CD4-positive, alpha-beta memory T cell (primary cell): ENCODE measurements around the gene ALAS1. TPM values are rescaled to one million over a fixed set of nuclear protein-coding genes. Genes with fewer than 3 reads are reported as not detected.
A peak's percentile ranks its signal among the peaks of the same experiment; 100 is the strongest.

Experiments used
- CTCF ChIA-PET: fragments of 350-600 bp; sonication (Branson Sonifier 250); formaldehyde crosslinking; loops from one replicate; lab custom pipeline; 2021; ENCODE audit warnings: inconsistent platforms; ENCODE audit not compliant: partially characterized antibody; lab: Charles Lee
- POLR2A ChIA-PET: fragments of 350-600 bp; sonication (Branson Sonifier 250); formaldehyde crosslinking; loops from one replicate; lab custom pipeline; 2021; ENCODE audit not compliant: partially characterized antibody; lab: Charles Lee
- DNase-seq, 5 donors: peaks; one replicate each; pipeline versions ENCODE4 v3.0.0 to v3.0.0-alpha.2; 2020 to 2022; ENCODE audit warnings: mixed read lengths in 1 of 5
- H3K27ac ChIP-seq: one replicate; pipeline ENCODE4 v1.7.0; 2013; ENCODE audit warnings: low read depth, low read length
- H3K27me3 ChIP-seq: 2 replicates; pipeline ENCODE4 v1.7.0; 2013; ENCODE audit warnings: mild to moderate bottlenecking, low read length, moderate library complexity; ENCODE audit not compliant: insufficient read depth
- H3K36me3 ChIP-seq: 2 replicates; pipeline ENCODE4 v1.7.0; 2013; ENCODE audit warnings: mild to moderate bottlenecking, low read length, moderate library complexity; ENCODE audit not compliant: insufficient read depth
- H3K4me1 ChIP-seq: 2 replicates; pipeline ENCODE4 v1.7.0; 2013; ENCODE audit warnings: mild to moderate bottlenecking, low read length, moderate library complexity; ENCODE audit not compliant: insufficient read depth
- H3K4me3 ChIP-seq, 2 donors: one replicate each; pipeline ENCODE4 v1.7.0; 2013; ENCODE audit warnings: low read length in 2 of 2, mild to moderate bottlenecking in 1 of 2
- H3K9me3 ChIP-seq, 2 donors: one replicate each; pipeline ENCODE4 v1.7.0; 2013; ENCODE audit warnings: low read length in 2 of 2, control low read depth in 1 of 2; ENCODE audit not compliant: control insufficient read depth in 1 of 2
- H3K27ac Mint-ChIP-seq, 7 donors: one replicate each; pipeline ENCODE4 v1.8.0; 2020 to 2021; ENCODE audit warnings: mixed read lengths in 7 of 7, mild to moderate bottlenecking in 6 of 7, inconsistent platforms in 3 of 7, moderate library complexity in 3 of 7
- H3K27me3 Mint-ChIP-seq, 2 donors: one replicate each; pipeline ENCODE4 v1.8.0; 2020 to 2021; ENCODE audit warnings: mixed read lengths in 2 of 2
- H3K36me3 Mint-ChIP-seq, 2 donors: one replicate each; pipeline ENCODE4 v1.8.0; 2020 to 2021; ENCODE audit warnings: mixed read lengths in 2 of 2, inconsistent platforms in 1 of 2, mild to moderate bottlenecking in 1 of 2
- H3K4me1 Mint-ChIP-seq, 4 donors: one replicate each; pipeline ENCODE4 v1.8.0; 2020 to 2021; ENCODE audit warnings: mixed read lengths in 4 of 4, mild to moderate bottlenecking in 1 of 4
- H3K4me3 Mint-ChIP-seq, 8 donors: one replicate each; pipeline ENCODE4 v1.8.0; 2020 to 2021; ENCODE audit warnings: mixed read lengths in 8 of 8, mild to moderate bottlenecking in 7 of 8, moderate library complexity in 6 of 8, inconsistent platforms in 3 of 8
- H3K9me3 Mint-ChIP-seq, 8 donors: one replicate each; pipeline ENCODE4 v1.8.0; 2020 to 2021; ENCODE audit warnings: mixed read lengths in 8 of 8, mild to moderate bottlenecking in 5 of 8, inconsistent platforms in 3 of 8, moderate library complexity in 1 of 8
- intact Hi-C: fragments of 100-400 bp; cut with micrococcal nuclease; formaldehyde crosslinking; loops from one replicate; pipeline ENCODE4 v1.15.1; 2023
- polyA plus RNA-seq, 2 donors: library from polyadenylated mRNA; unstranded; fragments of 300-500 nt; fragmentation: Illumina TruSeq; gene quantifications; one replicate each; pipeline ENCODE4 v1.2.3, GENCODE V29; 2021
- total RNA-seq, 2 experiments: library from RNA; stranded (reverse); gene quantifications; one replicate each; pipeline ENCODE4 v1.2.3, GENCODE V29; 2021

ALAS1 gene
- total and polyA plus RNA-seq, 4 experiments from 2014 or later: 30.0 to 35.4 (median 32.5) TPM

GRCh38 chr3:52191663-52192062 is 6.3 kb upstream of the ALAS1 start:
- Mint-ChIP-seq H3K4me3 (no peak overlapping the region), H3K4me1 (peaks cover 1 to 10% (median 6%) of the 10 kb centered on the region in 4 donors), H3K27ac (no peak overlapping the region), H3K27me3 (no peaks in the 10 kb centered on the region), H3K9me3 (no peaks in the 10 kb centered on the region), H3K36me3 (no peaks in the 10 kb centered on the region)
- Histone ChIP-seq H3K27me3 (no peaks in the 10 kb centered on the region), H3K9me3 (no peaks in the 10 kb centered on the region), H3K27ac (no peak overlapping the region), H3K4me3 (no peak overlapping the region), H3K4me1 (no peaks in the 10 kb centered on the region), H3K36me3 (no peaks in the 10 kb centered on the region)
- intact Hi-C loops: no loop called here
- CTCF ChIA-PET: interaction anchor here (2.2 kb wide), 1 partner anchor 29 kb away, joined by 7 read pairs; no protein-coding TSS in a partner anchor
- DNase-seq: no peak
- POLR2A ChIA-PET: no interaction called here

- intact Hi-C loops: no loop called here
- no peak overlapping the region for H3K4me3 Mint-ChIP-seq
- no peaks in the 10 kb centered on the region for H3K9me3 Mint-ChIP-seq
- peaks cover 7 to 23% (median 17%) of the 10 kb centered on the region in 4 donors for H3K4me1 Mint-ChIP-seq
- H3K9me3 ChIP-seq: no peaks in the 10 kb centered on the region
- no peak overlapping the region for H3K27ac ChIP-seq
- no peaks in the 10 kb centered on the region for H3K27me3 ChIP-seq
- ChIA-PET CTCF (interaction anchor here (2.2 kb wide), 1 partner anchor 28 kb away, joined by 7 read pairs; no protein-coding TSS in a partner anchor), POLR2A (no interaction called here)
- H3K4me3 ChIP-seq: no peak overlapping the region
- H3K27me3 Mint-ChIP-seq: no peaks in the 10 kb centered on the region
- peaks cover 11% of the 10 kb centered on the region for H3K4me1 ChIP-seq
- no peak overlapping the region for H3K27ac Mint-ChIP-seq
- no peak for DNase-seq
- no peaks in the 10 kb centered on the region for H3K36me3 Mint-ChIP-seq
- no peaks in the 10 kb centered on the region for H3K36me3 ChIP-seq
Observed at GRCh38 chr3:52193065-52193464, 4.9 kb upstream of the ALAS1 start.

DNA sequence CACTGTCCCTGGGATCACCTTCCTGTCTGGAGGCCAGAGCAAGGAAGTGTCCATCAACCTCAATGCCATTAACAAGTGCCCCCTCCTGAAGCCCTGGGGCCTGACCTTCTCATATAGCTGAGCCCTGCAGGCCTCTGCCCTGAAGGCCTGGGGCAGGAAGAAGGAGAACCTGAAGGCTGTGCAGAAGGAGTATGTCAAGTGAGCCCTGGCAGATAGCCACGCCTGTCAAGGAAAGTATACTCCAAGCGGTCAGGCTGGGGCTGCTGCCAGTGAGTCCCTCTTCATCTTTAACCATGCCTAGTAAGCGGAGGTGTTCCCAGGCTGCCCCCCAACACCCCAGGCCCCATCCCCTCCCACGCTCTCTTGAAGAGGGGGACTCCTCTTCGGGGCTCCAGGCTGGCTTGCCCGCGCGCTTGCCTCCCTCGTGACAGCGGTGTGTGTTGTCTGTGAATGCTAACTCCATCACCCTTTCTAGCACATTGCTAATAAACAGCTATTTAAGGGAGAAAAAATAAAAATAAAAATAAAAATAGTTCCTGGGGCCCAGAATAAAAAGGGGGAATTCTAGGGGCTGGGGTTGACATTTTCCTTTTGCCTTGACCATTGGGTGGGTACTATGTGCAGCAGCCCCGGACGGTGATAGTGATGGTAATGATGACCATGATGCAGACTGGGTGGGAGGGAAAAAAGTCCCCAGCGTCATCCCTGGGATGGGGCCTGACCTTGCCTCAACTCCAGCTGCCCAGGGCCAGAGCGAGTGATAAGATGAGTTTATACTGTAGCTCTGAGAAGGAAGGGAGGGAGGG is 3.3 kb upstream of the ALAS1 start:
- peaks cover 0 to 12% of the 10 kb centered on the region in 2 donors for H3K36me3 Mint-ChIP-seq
- H3K4me1 ChIP-seq: peaks cover 25% of the 10 kb centered on the region
- peaks cover 15 to 33% (median 25%) of the 10 kb centered on the region in 4 donors for H3K4me1 Mint-ChIP-seq
- no peak overlapping the region for H3K4me3 Mint-ChIP-seq
- ChIA-PET CTCF (no interaction called here), POLR2A (interaction anchor here (0.9 kb wide), 1 partner anchor 27 kb away, joined by 3 read pairs; no protein-coding TSS in a partner anchor)
- H3K27me3 Mint-ChIP-seq: no peaks in the 10 kb centered on the region
- DNase-seq: no peak
- intact Hi-C loops: no loop called here
- H3K9me3 ChIP-seq: no peaks in the 10 kb centered on the region
- no peaks in the 10 kb centered on the region for H3K9me3 Mint-ChIP-seq
- H3K27ac ChIP-seq: no peak overlapping the region
- no peaks in the 10 kb centered on the region for H3K27me3 ChIP-seq
- peaks cover 4% of the 10 kb centered on the region for H3K36me3 ChIP-seq
- no peak overlapping the region for H3K27ac Mint-ChIP-seq
- H3K4me3 ChIP-seq: no peak overlapping the region

GRCh38 chr3:52195291-52195597 is 2.7 kb upstream of the ALAS1 start:
- no peaks in the 10 kb centered on the region for H3K9me3 Mint-ChIP-seq
- Histone ChIP-seq H3K9me3 (no peaks in the 10 kb centered on the region), H3K27ac (no peak overlapping the region), H3K36me3 (peaks cover 4% of the 10 kb centered on the region), H3K4me3 (no peak overlapping the region), H3K27me3 (no peaks in the 10 kb centered on the region), H3K4me1 (peaks cover 31% of the 10 kb centered on the region)
- no peak for DNase-seq
- intact Hi-C loops: no loop called here
- H3K36me3 Mint-ChIP-seq: peaks cover 3 to 14% of the 10 kb centered on the region in 2 donors
- no peak overlapping the region for H3K4me3 Mint-ChIP-seq
- ChIA-PET CTCF (no interaction called here), POLR2A (interaction anchor here (0.9 to 1.1 kb wide), 2 partner anchors 27 to 93 kb away, joined by 3 read pairs; no protein-coding TSS in a partner anchor)
- no peaks in the 10 kb centered on the region for H3K27me3 Mint-ChIP-seq
- H3K27ac Mint-ChIP-seq: peak overlapping the region in 1 of 7 donors; percentile 4
- peaks cover 17 to 37% (median 28%) of the 10 kb centered on the region in 4 donors for H3K4me1 Mint-ChIP-seq

DNA sequence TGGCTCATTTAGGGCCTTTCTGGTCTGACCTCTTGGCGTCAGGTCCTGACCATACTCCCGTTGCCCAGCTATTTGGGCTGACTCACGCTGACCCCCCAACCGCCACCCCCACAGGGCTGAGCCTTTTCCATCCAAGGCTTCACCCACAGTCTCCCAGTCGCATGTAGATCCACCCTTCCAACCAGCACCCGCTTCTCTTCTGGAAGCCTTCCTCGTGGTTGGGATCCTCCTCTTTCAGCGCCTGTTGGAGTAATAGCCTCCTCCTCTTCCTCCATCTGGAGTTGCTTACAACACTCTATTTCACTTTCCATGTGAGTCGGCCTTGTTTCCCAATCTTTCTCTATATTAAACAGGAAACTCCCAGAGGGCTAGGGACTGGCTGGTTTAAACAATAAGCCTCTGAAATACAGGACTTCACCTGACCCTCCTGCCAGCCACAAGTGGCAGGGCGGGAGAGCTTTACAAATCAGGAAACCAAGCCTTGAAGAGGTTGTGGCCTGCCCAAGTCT is 2.1 kb upstream of the ALAS1 start:
- intact Hi-C loops: no loop called here
- DNase-seq: no peak
- H3K27me3 Mint-ChIP-seq: no peaks in the 10 kb centered on the region
- H3K4me1 Mint-ChIP-seq: peaks cover 17 to 42% (median 31%) of the 10 kb centered on the region in 4 donors
- no peak overlapping the region for H3K4me3 ChIP-seq
- no peak overlapping the region for H3K27ac ChIP-seq
- H3K27ac Mint-ChIP-seq: peak overlapping the region in 3 of 7 donors; percentile 67 to 74 (median 69)
- no peaks in the 10 kb centered on the region for H3K9me3 ChIP-seq
- H3K27me3 ChIP-seq: no peaks in the 10 kb centered on the region
- CTCF ChIA-PET: no interaction called here
- H3K4me1 ChIP-seq: peaks cover 36% of the 10 kb centered on the region
- H3K36me3 Mint-ChIP-seq: peaks cover 4 to 15% of the 10 kb centered on the region in 2 donors
- POLR2A ChIA-PET: interaction anchor here (1.1 kb wide), 1 partner anchor 93 kb away, joined by 3 read pairs; no protein-coding TSS in a partner anchor
- no peak overlapping the region for H3K4me3 Mint-ChIP-seq
- H3K36me3 ChIP-seq: peaks cover 4% of the 10 kb centered on the region
- no peaks in the 10 kb centered on the region for H3K9me3 Mint-ChIP-seq

DNA sequence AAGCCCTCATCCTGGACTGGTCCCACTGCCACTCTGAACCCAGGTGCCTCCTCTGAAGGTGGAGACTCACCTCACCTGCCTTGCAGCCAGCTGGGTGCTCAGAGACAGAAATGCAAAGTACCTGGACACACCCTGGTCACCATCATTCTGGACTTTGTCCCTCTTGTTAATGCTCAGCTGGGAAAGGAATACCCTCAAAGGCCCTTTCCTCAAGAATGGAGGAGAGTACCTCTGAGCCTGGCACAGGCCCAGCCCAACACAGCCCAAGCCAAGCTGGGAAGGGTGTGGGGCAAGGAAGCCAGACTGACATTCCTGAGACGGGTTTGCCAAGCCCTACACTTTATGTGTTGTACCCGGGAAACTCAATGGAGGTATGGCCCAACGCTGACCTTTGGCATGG is 983 bp upstream of the ALAS1 start:
- H3K9me3 Mint-ChIP-seq: no peaks in the 10 kb centered on the region
- ChIA-PET POLR2A (interaction anchor here (0.7 to 1.9 kb wide), 11 partner anchors 15 to 255 kb away, joined by 3 to 14 read pairs (median 4); partner anchors contain the start of genes ABHD14B, GLYCTK, PARP3 and POC1A), CTCF (interaction anchor here (0.8 to 1.4 kb wide), 4 partner anchors 23 to 223 kb away, joined by 3 to 4 read pairs (median 3); partner anchors contain the start of gene ABHD14B)

GRCh38 chr3:52197499-52197841 is 490 bp upstream of the ALAS1 start:
- H3K27me3 Mint-ChIP-seq: no peaks in the 10 kb centered on the region
- Histone ChIP-seq H3K27ac (peak overlapping the region; percentile 92), H3K4me3 (peak overlapping the region; percentile 48 to 82), H3K9me3 (no peaks in the 10 kb centered on the region), H3K27me3 (no peaks in the 10 kb centered on the region), H3K4me1 (peaks cover 50% of the 10 kb centered on the region), H3K36me3 (peaks cover 7% of the 10 kb centered on the region)
- peak overlapping the region; percentile 93 to 99 (median 96) for H3K4me3 Mint-ChIP-seq
- no peak for DNase-seq
- H3K36me3 Mint-ChIP-seq: peaks cover 14 to 29% of the 10 kb centered on the region in 2 donors
- POLR2A ChIA-PET: interaction anchor here (0.7 to 1.9 kb wide), 10 partner anchors 16 to 224 kb away, joined by 3 to 14 read pairs (median 4); partner anchors contain the start of genes ABHD14B, GLYCTK, POC1A and RPL29
- peaks cover 25 to 57% (median 43%) of the 10 kb centered on the region in 4 donors for H3K4me1 Mint-ChIP-seq
- H3K9me3 Mint-ChIP-seq: no peaks in the 10 kb centered on the region
- intact Hi-C loops: no loop called here
- CTCF ChIA-PET: interaction anchor here (0.8 to 1.4 kb wide), 4 partner anchors 22 to 224 kb away, joined by 3 to 4 read pairs (median 3); partner anchors contain the start of gene ABHD14B
- peak overlapping the region; percentile 90 to 97 (median 97) for H3K27ac Mint-ChIP-seq

More for the DNA sequence above, 983 bp upstream of the ALAS1 start:
- Histone ChIP-seq H3K4me1 (peaks cover 46% of the 10 kb centered on the region), H3K36me3 (peaks cover 4% of the 10 kb centered on the region), H3K27me3 (no peaks in the 10 kb centered on the region), H3K9me3 (no peaks in the 10 kb centered on the region), H3K27ac (peak overlapping the region; percentile 92), H3K4me3 (no peak overlapping the region)
- Mint-ChIP-seq H3K36me3 (peaks cover 10 to 24% of the 10 kb centered on the region in 2 donors), H3K4me3 (peak overlapping the region in 2 of 8 donors; percentile 7 to 97), H3K4me1 (peaks cover 24 to 52% (median 39%) of the 10 kb centered on the region in 4 donors), H3K27me3 (no peaks in the 10 kb centered on the region), H3K27ac (peak overlapping the region in 5 of 7 donors; percentile 53 to 97 (median 94))
- intact Hi-C loops: no loop called here
- no peak for DNase-seq
